Fibroblast of lung (primary cell): ENCODE results near the gene ARHGAP35. TPM values are rescaled to one million over a fixed set of nuclear protein-coding genes. Genes with fewer than 3 reads are reported as not detected.

Experiments
- DNase-seq, 2 donors: peaks; one replicate each; pipeline versions ENCODE4 v3.0.0 to v3.0.0-alpha.2; 2010; ENCODE audit warnings: low read depth in 2 of 2
- H2AFZ ChIP-seq: 2 replicates; pipeline ENCODE4 v1.5.1; 2012; ENCODE audit warnings: low read length, control low read depth, inconsistent platforms
- H3K27ac ChIP-seq: 2 replicates; pipeline ENCODE4 v1.5.1; 2011; ENCODE audit warnings: low read length, control low read depth; ENCODE audit not compliant: insufficient read depth
- H3K27me3 ChIP-seq: 2 replicates; pipeline ENCODE4 v1.5.1; 2011; ENCODE audit warnings: mild to moderate bottlenecking, low read length; ENCODE audit not compliant: control insufficient read depth, insufficient read depth
- H3K36me3 ChIP-seq: 2 replicates; pipeline ENCODE4 v1.5.1; 2011; ENCODE audit warnings: low read length; ENCODE audit not compliant: control insufficient read depth, insufficient read depth
- H3K4me1 ChIP-seq: 2 replicates; pipeline ENCODE4 v1.5.1; 2011; ENCODE audit warnings: low read length; ENCODE audit not compliant: control insufficient read depth, insufficient read depth; ENCODE audit errors: extremely low read depth
- H3K4me2 ChIP-seq: 2 replicates; pipeline ENCODE4 v1.5.1; 2011; ENCODE audit warnings: low read length, control low read depth; ENCODE audit not compliant: insufficient read depth; ENCODE audit errors: extremely low read depth
- H3K4me3 ChIP-seq, 4 experiments: fragments of 200-600 bp in 1 of 4; sonication (generic) in 1 of 4; replicated peaks in 1 of 4; 2 replicates each; pipeline ENCODE4 v1.5.1; 2011 to 2016; ENCODE audit warnings: low read length in 4 of 4, low read depth in 3 of 4, mild to moderate bottlenecking in 3 of 4, control low read depth in 2 of 4, inconsistent platforms in 1 of 4, mixed read lengths in 1 of 4; ENCODE audit not compliant: insufficient read depth in 1 of 4; ENCODE audit errors: control extremely low read depth in 1 of 4
- H3K79me2 ChIP-seq: 2 replicates; pipeline ENCODE4 v1.5.1; 2012; ENCODE audit warnings: mild to moderate bottlenecking, low read length, inconsistent platforms; ENCODE audit not compliant: control insufficient read depth, insufficient read depth
- H3K9ac ChIP-seq: 2 replicates; pipeline ENCODE4 v1.5.1; 2011; ENCODE audit warnings: mild to moderate bottlenecking, low read length, control low read depth; ENCODE audit not compliant: insufficient read depth
- H3K9me3 ChIP-seq: 2 replicates; pipeline ENCODE4 v1.5.1; 2012; ENCODE audit warnings: low read depth, low read length; ENCODE audit not compliant: control insufficient read depth, insufficient read depth
- H4K20me1 ChIP-seq: 2 replicates; pipeline ENCODE4 v1.5.1; 2011; ENCODE audit warnings: low read length; ENCODE audit not compliant: control insufficient read depth, insufficient read depth; ENCODE audit errors: extremely low read depth
- CTCF ChIP-seq, 2 donors: IDR thresholded peaks in 1 of 2; conservative IDR thresholded peaks in 1 of 2; 1 replicate in 1 of 2; 2 replicates in 1 of 2; pipeline ENCODE4 v1.5.1; 2011 to 2012; ENCODE audit warnings: low read length in 2 of 2, control low read depth in 1 of 2, inconsistent platforms in 1 of 2, low read depth in 1 of 2, mild to moderate bottlenecking in 1 of 2
- EZH2 ChIP-seq: IDR thresholded peaks from 2 replicates; pipeline ENCODE4 v1.5.1; 2012; ENCODE audit warnings: low read length, control low read depth, mild to moderate bottlenecking; ENCODE audit errors: missing control alignments
- polyA plus RNA-seq, 2 donors: library from polyadenylated mRNA; depleted of rRNA in 1 of 2; stranded (reverse) in 1 of 2; unstranded in 1 of 2; fragments of >200 nt; gene quantifications; 2 replicates each; pipeline ENCODE4 v1.2.1, GENCODE V29; 2011 to 2012; ENCODE audit warnings: missing spikeins in 1 of 2
- total RNA-seq: library from RNA; depleted of rRNA; stranded (reverse); fragments of >200 nt; gene quantifications from 2 replicates; pipeline ENCODE4 v1.2.1, GENCODE V29; 2014

ARHGAP35 gene
- total and polyA plus RNA-seq, 2 donors (not counting 1 experiment from before 2014, with no cell fraction given): 26.0 to 47.6 TPM

- Histone ChIP-seq H3K36me3 (peaks cover 17% of the 10 kb centered on the region), H4K20me1 (no peaks in the 10 kb centered on the region), H3K79me2 (peaks cover 7% of the 10 kb centered on the region), H3K27me3 (no peaks in the 10 kb centered on the region), H3K4me1 (peaks cover 6% of the 10 kb centered on the region), H3K4me2 (no peak overlapping the region), H3K4me3 (no peak overlapping the region), H2AFZ (no peak overlapping the region), H3K9ac (no peak overlapping the region), H3K27ac (no peak overlapping the region), H3K9me3 (no peaks in the 10 kb centered on the region)
- TF ChIP-seq CTCF (conservative IDR thresholded peaks at IDR 0.05 in 1 of 2, IDR thresholded peaks at IDR 0.05 in 1 of 2; ENCODE audit: low read depth in 1 of 2, low read length in 2 of 2) (no peak), EZH2 (no peak)
- no peak for DNase-seq
Measured at GRCh38 chr19:46838160-46838559, 22.6 kb upstream of the ARHGAP35 start.

GRCh38 chr19:46839752-46840497, 20.9 kb upstream of the ARHGAP35 start:
- TF ChIP-seq EZH2 (no peak), CTCF (conservative IDR thresholded peaks at IDR 0.05 in 1 of 2, IDR thresholded peaks at IDR 0.05 in 1 of 2; ENCODE audit: low read depth in 1 of 2, low read length in 2 of 2) (no peak)
- no peak overlapping the region for H2AFZ ChIP-seq
- H3K9me3 ChIP-seq: no peaks in the 10 kb centered on the region
- no peaks in the 10 kb centered on the region for H4K20me1 ChIP-seq
- no peak overlapping the region for H3K4me3 ChIP-seq
- no peak overlapping the region for H3K27ac ChIP-seq
- no peak overlapping the region for H3K9ac ChIP-seq
- H3K4me2 ChIP-seq: no peak overlapping the region
- H3K79me2 ChIP-seq: peaks cover 7% of the 10 kb centered on the region
- H3K4me1 ChIP-seq: peaks cover 6% of the 10 kb centered on the region
- no peak for DNase-seq
- H3K27me3 ChIP-seq: no peaks in the 10 kb centered on the region
- H3K36me3 ChIP-seq: peaks cover 19% of the 10 kb centered on the region

GRCh38 chr19:46840498-46840942, 20.3 kb upstream of the ARHGAP35 start:
- Histone ChIP-seq H3K4me2 (no peak overlapping the region), H3K4me1 (peaks cover 6% of the 10 kb centered on the region), H3K4me3 (no peak overlapping the region), H3K36me3 (peaks cover 19% of the 10 kb centered on the region), H3K27me3 (no peaks in the 10 kb centered on the region), H3K9ac (no peak overlapping the region), H3K27ac (no peak overlapping the region), H3K79me2 (peaks cover 7% of the 10 kb centered on the region), H2AFZ (no peak overlapping the region), H3K9me3 (no peaks in the 10 kb centered on the region), H4K20me1 (no peaks in the 10 kb centered on the region)
- TF ChIP-seq EZH2 (no peak), CTCF (conservative IDR thresholded peaks at IDR 0.05 in 1 of 2, IDR thresholded peaks at IDR 0.05 in 1 of 2; ENCODE audit: low read depth in 1 of 2, low read length in 2 of 2) (peak; percentile 85 to 87)
- peak; percentile 51 to 76 for DNase-seq
